Uterus (tissue), 2 donors: ENCODE data around the gene MTUS2.

Source experiments
- CTCF ChIP-seq, 4 experiments: fragments of 200-600 bp in 2 of 4; fragments of 450-650 bp in 2 of 4; sonication (generic) in 2 of 4; IDR thresholded peaks; one replicate each; pipeline ENCODE4 v1.5.1; 2016 to 2019; ENCODE audit warnings: antibody characterized with exemption in 4 of 4, mild to moderate bottlenecking in 2 of 4, moderate library complexity in 1 of 4
- POLR2A ChIP-seq, 2 donors: fragments of 450-650 bp; IDR thresholded peaks; one replicate each; pipeline ENCODE4 v1.6.1; 2016; ENCODE audit warnings: antibody characterized with exemption in 2 of 2, mild to moderate bottlenecking in 1 of 2, moderate library complexity in 1 of 2

GRCh38 chr13:28889086-28889732, 69.1 kb downstream of the MTUS2 start:
- TF ChIP-seq CTCF (IDR thresholded peaks at IDR 0.05) (no peak), POLR2A (IDR thresholded peaks at IDR 0.05) (no peak)
